GM12873 (cell line): Measurements from ENCODE around the gene PAPPA2.

Experiments
- CTCF ChIP-seq: IDR thresholded peaks from 2 replicates; pipeline ENCODE4 v1.5.1; 2012; ENCODE audit warnings: low read depth, mild to moderate bottlenecking, moderate library complexity, low read length, control low read depth; ENCODE audit not compliant: insufficient read depth; ENCODE audit errors: missing control alignments

The PAPPA2 gene

GRCh38 chr1:176774224-176774623 lies 311.2 kb downstream of the PAPPA2 start:
- TF ChIP-seq CTCF: no peak

GRCh38 chr1:176775378-176775777 lies 312.4 kb downstream of the PAPPA2 start:
- no peak for TF ChIP-seq CTCF

GRCh38 chr1:176775996-176776395 lies 313.0 kb downstream of the PAPPA2 start:
- TF ChIP-seq CTCF: no peak

- no peak for TF ChIP-seq CTCF
These were observed 315.1 kb downstream of the PAPPA2 start for GRCh38 chr1:176778056-176778455.

GRCh38 chr1:176779992-176780328 lies 317.0 kb downstream of the PAPPA2 start:
- TF ChIP-seq CTCF: no peak

- no peak for TF ChIP-seq CTCF
These were observed 320.3 kb downstream of the PAPPA2 start for GRCh38 chr1:176783309-176783708.

GRCh38 chr1:176785056-176785455 lies 322.1 kb downstream of the PAPPA2 start:
- TF ChIP-seq CTCF: no peak

- no peak for TF ChIP-seq CTCF
These were observed 322.8 kb downstream of the PAPPA2 start for GRCh38 chr1:176785791-176786190.
